GM23248 (cell line): Measurements from ENCODE around the gene INPP5D. TPM values are rescaled to one million over a fixed set of nuclear protein-coding genes. Genes with fewer than 3 reads are reported as not detected.

Experiments used
- DNase-seq: peaks from one replicate; pipeline ENCODE4 v3.0.0-alpha.2; 2015
- H2AFZ ChIP-seq: fragments of 200-600 bp; sonication (generic); 2 replicates; pipeline ENCODE4 v1.6.1; 2016; ENCODE audit warnings: antibody characterized with exemption
- H3F3A ChIP-seq: fragments of 200-600 bp; sonication (generic); 2 replicates; pipeline ENCODE4 v1.6.1; 2016; ENCODE audit warnings: mild to moderate bottlenecking, antibody characterized with exemption, mixed run types; ENCODE audit not compliant: insufficient read depth
- H3K27ac ChIP-seq: fragments of 200-600 bp; sonication (generic); 2 replicates; pipeline ENCODE4 v1.5.1; 2016; ENCODE audit warnings: mild to moderate bottlenecking
- H3K27me3 ChIP-seq: fragments of 200-600 bp; sonication (generic); replicated peaks from 2 replicates; pipeline ENCODE4 v1.6.1; 2016; ENCODE audit warnings: mild to moderate bottlenecking; ENCODE audit not compliant: insufficient read depth
- H3K36me3 ChIP-seq: fragments of 200-600 bp; sonication (generic); 2 replicates; pipeline ENCODE4 v1.6.1; 2016; ENCODE audit warnings: low read depth, mild to moderate bottlenecking
- H3K4me1 ChIP-seq: fragments of 200-600 bp; sonication (generic); 2 replicates; pipeline ENCODE4 v1.6.1; 2016; ENCODE audit warnings: mild to moderate bottlenecking; ENCODE audit not compliant: insufficient read depth
- H3K4me2 ChIP-seq: fragments of 200-600 bp; sonication (generic); one replicate; pipeline ENCODE4 v1.6.1; 2016; ENCODE audit warnings: mild to moderate bottlenecking; ENCODE audit not compliant: unreplicated experiment
- H3K4me3 ChIP-seq: fragments of 200-600 bp; sonication (generic); 2 replicates; pipeline ENCODE4 v1.5.1; 2016; ENCODE audit warnings: mild to moderate bottlenecking
- H3K79me2 ChIP-seq: fragments of 200-600 bp; sonication (generic); 2 replicates; pipeline ENCODE4 v1.6.1; 2016; ENCODE audit warnings: mild to moderate bottlenecking; ENCODE audit not compliant: insufficient read depth
- H3K9ac ChIP-seq: fragments of 200-600 bp; sonication (generic); 2 replicates; pipeline ENCODE4 v1.6.1; 2016; ENCODE audit warnings: mild to moderate bottlenecking
- H3K9me2 ChIP-seq: fragments of 200-600 bp; sonication (generic); 2 replicates; pipeline ENCODE4 v1.6.1; 2016; ENCODE audit warnings: mixed run types, mild to moderate bottlenecking, moderate library complexity; ENCODE audit not compliant: insufficient read depth
- H3K9me3 ChIP-seq: fragments of 200-600 bp; sonication (generic); one replicate; pipeline ENCODE4 v1.6.1; 2017; ENCODE audit warnings: low read depth
- H4K20me1 ChIP-seq: fragments of 200-600 bp; sonication (generic); 2 replicates; pipeline ENCODE4 v1.6.0; 2016; ENCODE audit not compliant: insufficient read depth
- EZH2 ChIP-seq: fragments of 200-600 bp; sonication (generic); IDR thresholded peaks from 2 replicates; pipeline ENCODE4 v1.6.1; 2018; ENCODE audit warnings: antibody characterized with exemption, mild to moderate bottlenecking; ENCODE audit not compliant: insufficient read depth, poor library complexity, severe bottlenecking
- EZH2phosphoT487 ChIP-seq: fragments of 200-600 bp; sonication (generic); IDR thresholded peaks from 2 replicates; pipeline ENCODE4 v1.6.1; 2018; ENCODE audit warnings: antibody characterized with exemption, moderate library complexity, mild to moderate bottlenecking, low read depth; ENCODE audit not compliant: insufficient read depth
- WGBS, 2 experiments: methylation state at CpG; one replicate each; pipeline ENCODE4 v1.1.6; 2015 to 2017; ENCODE audit warnings: low lambda C conversion rate in 2 of 2, low coverage in 1 of 2; ENCODE audit errors: missing lambda C conversion rate in 2 of 2; 5-methylcytosine and 5-hydroxymethylcytosine counted together
- in situ Hi-C: fragments of 300-500 bp; cut with MboI; formaldehyde crosslinking; loops from 2 replicates; pipeline ENCODE4 v1.15.0; 2020
- polyA plus RNA-seq: library from polyadenylated mRNA; unstranded; fragments of >200 nt; fragmentation: Nextera tagmentation; extraction: Ambion mirVana; gene quantifications from 2 replicates; pipeline ENCODE4 v1.2.1, GENCODE V29; 2016
- total RNA-seq: library from RNA; depleted of rRNA; stranded (reverse); fragments of >200 nt; shearing (Covaris generic); gene quantifications from 2 replicates; pipeline ENCODE4 v1.2.3, GENCODE V29; 2014

INPP5D gene
- total and polyA plus RNA-seq, 2 experiments from 2014 or later, result 0.23 TPM; not detected in 1

DNA sequence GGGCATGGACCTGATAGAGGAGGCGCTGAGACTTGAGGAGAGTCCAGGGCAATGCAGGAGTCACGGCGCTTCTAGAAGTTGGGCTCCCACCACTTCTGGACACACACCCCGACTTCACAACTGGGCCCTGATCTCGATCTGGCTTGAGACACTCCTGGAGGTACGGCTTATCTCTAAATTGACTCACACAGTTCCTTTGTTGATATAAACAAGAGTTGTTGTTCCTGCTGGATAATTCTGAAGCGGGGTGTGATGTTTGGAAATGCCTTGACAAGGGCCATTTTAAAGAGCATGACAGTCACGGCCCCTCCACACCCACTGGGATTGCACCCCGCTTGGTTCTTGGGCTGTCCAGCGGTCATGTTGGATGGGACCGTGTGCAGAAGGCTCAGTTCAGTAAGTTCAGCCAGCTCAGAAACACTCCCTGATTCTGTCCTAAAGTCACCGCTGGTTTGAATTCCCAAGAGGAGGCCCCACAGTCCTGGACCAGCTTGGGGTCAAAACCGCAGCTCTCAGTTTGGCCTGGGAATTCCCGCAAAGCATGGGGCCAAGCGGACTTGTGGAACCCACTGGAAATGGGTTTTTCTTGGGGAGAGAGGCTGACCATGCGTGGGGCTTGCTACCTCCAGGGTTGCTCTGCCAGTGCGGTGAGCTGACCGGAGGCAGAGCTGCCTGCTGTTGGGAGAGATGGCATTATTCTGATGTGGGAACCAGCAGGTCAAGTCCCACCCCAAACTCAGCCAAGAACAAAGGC lies 37.0 kb upstream of the INPP5D start:
- Histone ChIP-seq H2AFZ (no peak overlapping the region), H3K9me2 (no peaks in the 10 kb centered on the region), H3K4me3 (no peak overlapping the region), H3K36me3 (no peaks in the 10 kb centered on the region), H3F3A (peaks cover 15% of the 10 kb centered on the region), H3K4me2 (no peak overlapping the region), H3K9me3 (no peaks in the 10 kb centered on the region), H3K27me3 (no peaks in the 10 kb centered on the region), H3K9ac (no peak overlapping the region), H4K20me1 (no peaks in the 10 kb centered on the region), H3K4me1 (peaks cover 17% of the 10 kb centered on the region), H3K27ac (no peak overlapping the region), H3K79me2 (no peaks in the 10 kb centered on the region)
- in situ Hi-C loops, result no loop called here
- TF ChIP-seq EZH2, result no peak
- no peak for TF ChIP-seq EZH2phosphoT487
- WGBS, 2 experiments, result 85 to 86% methylated on average over 18 of the region's 18 CpGs
- DNase-seq, result no peak

DNA sequence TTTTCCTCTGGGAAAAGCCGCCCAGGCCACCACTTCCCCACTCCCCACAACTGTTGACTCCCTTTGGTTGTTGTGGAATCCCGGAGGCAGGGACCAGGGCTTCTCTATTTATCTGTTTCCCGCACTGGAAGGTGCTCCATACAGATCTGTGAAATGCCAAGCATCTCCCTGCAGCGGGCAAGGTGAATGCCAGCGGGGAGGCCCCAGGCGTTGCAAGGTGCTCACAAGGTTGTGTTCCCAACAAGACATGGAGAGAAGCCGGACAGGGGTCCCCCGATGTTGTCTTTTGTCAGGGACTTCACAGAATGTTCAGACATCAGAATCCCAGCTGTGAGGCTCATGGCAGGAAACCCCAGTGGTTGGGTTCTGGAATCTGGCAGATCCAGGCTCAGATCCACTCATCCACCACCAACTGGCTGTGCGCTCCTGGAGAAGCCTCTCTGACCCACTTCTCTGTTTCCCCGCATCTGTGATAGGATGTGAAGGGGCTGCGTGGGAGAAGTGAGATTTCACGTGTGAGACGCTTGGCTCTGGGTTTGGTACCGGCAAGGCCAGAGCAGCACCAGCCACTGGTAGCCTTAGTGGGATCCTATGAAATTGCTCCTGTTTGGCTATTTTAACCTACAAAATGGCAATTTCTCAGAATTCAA lies 36.3 kb upstream of the INPP5D start:
- Histone ChIP-seq H3K9me2 (no peaks in the 10 kb centered on the region), H2AFZ (no peak overlapping the region), H4K20me1 (no peaks in the 10 kb centered on the region), H3K9ac (no peak overlapping the region), H3K27ac (no peak overlapping the region), H3K4me2 (no peak overlapping the region), H3K79me2 (no peaks in the 10 kb centered on the region), H3F3A (peaks cover 15% of the 10 kb centered on the region), H3K9me3 (no peaks in the 10 kb centered on the region), H3K36me3 (no peaks in the 10 kb centered on the region), H3K4me1 (peaks cover 17% of the 10 kb centered on the region), H3K4me3 (no peak overlapping the region), H3K27me3 (no peaks in the 10 kb centered on the region)
- in situ Hi-C loops, result no loop called here
- 86 to 89% methylated on average over 14 of the region's 14 CpGs for WGBS, 2 experiments
- DNase-seq, result no peak
- no peak for TF ChIP-seq EZH2phosphoT487
- TF ChIP-seq EZH2, result no peak

DNA sequence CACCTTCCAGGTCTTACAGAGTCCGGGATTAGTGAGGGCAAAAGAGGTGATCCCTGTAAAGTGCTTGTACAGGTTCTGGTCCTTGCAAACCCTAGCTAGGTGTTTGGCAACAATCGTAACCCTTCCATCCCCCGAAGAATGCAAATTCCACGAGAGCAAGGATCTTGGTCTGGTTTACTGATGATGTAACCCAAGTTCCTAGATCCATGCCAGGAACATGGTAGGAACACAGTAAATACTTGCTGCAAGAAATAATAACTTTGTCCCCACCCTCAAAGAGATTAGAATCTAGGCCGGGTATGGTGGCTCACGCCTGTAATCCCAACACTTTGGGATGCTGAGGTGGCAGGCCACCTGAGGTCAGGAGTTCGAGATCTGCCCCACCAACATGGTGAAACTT lies 34.4 kb upstream of the INPP5D start:
- H3K4me1 ChIP-seq, result peaks cover 17% of the 10 kb centered on the region
- DNase-seq, result peak; percentile 35
- H3K27me3 ChIP-seq, result no peaks in the 10 kb centered on the region
- H4K20me1 ChIP-seq, result no peaks in the 10 kb centered on the region
- no peaks in the 10 kb centered on the region for H3K36me3 ChIP-seq
- in situ Hi-C loops, result no loop called here
- H3K4me3 ChIP-seq, result no peak overlapping the region
- H3K9ac ChIP-seq, result no peak overlapping the region
- WGBS, 2 experiments, result 74 to 77% methylated on average over 7 of the region's 7 CpGs
- H3K4me2 ChIP-seq, result peak overlapping the region; percentile 38
- no peaks in the 10 kb centered on the region for H3K9me3 ChIP-seq
- peaks cover 15% of the 10 kb centered on the region for H3F3A ChIP-seq
- no peak overlapping the region for H3K27ac ChIP-seq
- no peaks in the 10 kb centered on the region for H3K79me2 ChIP-seq
- no peak overlapping the region for H2AFZ ChIP-seq
- no peak for TF ChIP-seq EZH2
- no peak for TF ChIP-seq EZH2phosphoT487
- H3K9me2 ChIP-seq, result no peaks in the 10 kb centered on the region

DNA sequence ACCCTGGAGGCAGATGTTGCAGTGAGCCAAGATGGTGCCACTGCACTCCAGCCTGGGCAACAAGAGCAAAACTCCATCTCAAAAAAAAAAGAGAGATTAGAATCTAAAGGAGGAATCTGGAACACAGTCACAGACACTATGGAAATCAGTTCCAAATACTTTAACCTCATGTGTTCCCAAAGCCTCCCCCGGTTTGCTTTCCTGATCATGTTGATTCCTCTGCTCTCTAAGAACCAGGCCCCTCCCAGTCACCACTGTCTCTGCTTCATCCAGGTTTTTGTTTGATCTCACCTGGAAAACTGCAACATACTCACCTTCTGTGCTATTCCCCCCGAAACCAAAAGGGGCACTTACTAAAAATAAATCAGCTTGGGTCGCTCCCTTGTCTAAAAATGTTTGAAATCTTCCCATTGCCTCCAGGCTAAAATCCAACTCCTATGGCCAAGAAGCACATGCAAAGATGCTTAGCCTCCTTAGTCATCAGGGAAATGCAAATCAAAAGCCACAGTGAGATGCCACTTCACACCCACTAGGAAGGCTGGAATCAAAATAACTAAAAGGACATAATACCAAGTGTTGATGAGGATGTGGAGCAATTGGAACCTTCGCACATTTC lies 33.8 kb upstream of the INPP5D start:
- TF ChIP-seq EZH2, result no peak
- no peak for TF ChIP-seq EZH2phosphoT487
- Histone ChIP-seq H3K9ac (no peak overlapping the region), H2AFZ (0 out of 2 replicates have a peak overlapping the region, but pooled peaks have one; percentile 27), H3K27ac (no peak overlapping the region; the same call in 1 of the 2 replicates), H3K36me3 (no peaks in the 10 kb centered on the region), H3F3A (peaks cover 15% of the 10 kb centered on the region), H3K27me3 (no peaks in the 10 kb centered on the region), H4K20me1 (no peaks in the 10 kb centered on the region), H3K4me1 (peaks cover 17% of the 10 kb centered on the region), H3K79me2 (no peaks in the 10 kb centered on the region), H3K4me2 (peak overlapping the region; percentile 38), H3K9me2 (no peaks in the 10 kb centered on the region), H3K9me3 (no peaks in the 10 kb centered on the region), H3K4me3 (no peak overlapping the region)
- WGBS, 2 experiments, result 9 to 10% methylated on average over 4 of the region's 4 CpGs
- DNase-seq, result peak; percentile 85
- in situ Hi-C loops, result no loop called here
